ENCODE data around the gene NR1I2. TPM values are rescaled to one million over a fixed set of nuclear protein-coding genes. Genes with fewer than 3 reads are reported as not detected.

Gene NR1I2
- total RNA-seq, 1 donor from 2014 or later: 0.96 TPM

DNA sequence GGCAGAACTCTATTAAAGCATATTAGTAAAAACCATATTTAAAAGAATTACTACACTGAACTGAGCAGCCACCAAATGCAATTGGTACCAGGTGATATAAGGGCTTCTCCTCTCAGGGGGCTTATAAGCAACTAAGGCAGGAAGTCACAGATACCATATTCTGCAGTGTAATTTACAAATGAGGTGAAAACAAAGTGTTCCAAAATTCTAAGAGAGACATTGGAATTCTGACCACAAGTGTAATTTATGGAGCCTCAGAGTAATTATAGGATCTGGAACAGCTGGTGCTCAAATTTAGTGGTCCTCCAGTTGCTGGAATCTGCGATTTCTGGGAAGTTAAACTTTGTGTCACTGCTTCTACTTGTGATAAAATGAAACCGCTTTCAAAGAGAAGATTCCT is 3.1 kb upstream of the NR1I2 start:
- DNase-seq (ENCODE audit: low spot score): no peak

DNA sequence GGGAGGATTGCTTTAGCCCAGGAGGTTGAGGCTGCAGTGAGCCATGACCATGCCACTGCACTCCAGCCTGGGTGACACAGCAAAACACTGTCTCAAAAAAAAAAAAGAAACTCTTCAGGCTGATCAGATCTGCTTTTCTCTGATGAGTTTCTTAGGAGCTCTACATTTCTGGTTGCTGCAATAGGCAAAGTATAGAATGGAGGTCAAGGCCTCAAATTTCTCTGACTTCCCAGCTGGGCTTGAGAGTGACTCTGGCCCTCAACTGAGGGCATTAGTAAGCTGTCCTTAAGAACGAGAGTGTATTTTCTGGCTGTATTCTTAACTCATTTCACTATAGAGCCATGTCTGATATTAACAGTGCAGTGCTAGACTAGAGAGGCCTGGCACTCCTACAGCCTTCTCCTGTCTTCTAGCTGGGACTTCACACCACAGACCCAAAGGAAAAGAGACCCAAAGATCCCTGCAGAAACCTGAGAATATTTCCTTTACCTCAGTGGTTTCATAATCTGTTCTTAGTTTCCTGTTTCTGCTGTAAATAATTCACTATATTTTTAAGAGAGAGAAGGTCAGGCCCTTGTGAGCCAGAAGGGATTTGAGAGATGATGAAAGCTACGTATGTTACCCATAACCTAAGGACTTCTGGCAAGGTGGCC is 2.0 kb upstream of the NR1I2 start:
- DNase-seq (ENCODE audit: low spot score): no peak

DNA sequence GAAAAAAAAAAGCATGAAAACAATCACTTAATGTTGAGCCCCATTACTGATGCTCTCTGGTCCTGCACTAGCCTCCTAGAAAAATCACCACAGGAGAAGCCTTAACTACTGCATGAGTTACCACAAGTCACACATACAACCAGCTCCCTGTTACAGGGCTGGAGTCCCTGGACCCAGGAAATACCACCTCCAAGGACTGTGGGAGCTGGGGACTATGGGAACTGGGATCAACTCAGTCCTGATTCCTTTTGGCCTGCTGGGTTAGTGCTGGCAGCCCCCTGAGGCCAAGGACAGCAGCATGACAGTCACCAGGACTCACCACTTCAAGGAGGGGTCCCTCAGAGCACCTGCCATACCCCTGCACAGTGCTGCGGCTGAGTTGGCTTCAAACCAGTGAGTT is 559 bp downstream of the NR1I2 start:
- DNase-seq (ENCODE audit: low spot score): no peak

DNA sequence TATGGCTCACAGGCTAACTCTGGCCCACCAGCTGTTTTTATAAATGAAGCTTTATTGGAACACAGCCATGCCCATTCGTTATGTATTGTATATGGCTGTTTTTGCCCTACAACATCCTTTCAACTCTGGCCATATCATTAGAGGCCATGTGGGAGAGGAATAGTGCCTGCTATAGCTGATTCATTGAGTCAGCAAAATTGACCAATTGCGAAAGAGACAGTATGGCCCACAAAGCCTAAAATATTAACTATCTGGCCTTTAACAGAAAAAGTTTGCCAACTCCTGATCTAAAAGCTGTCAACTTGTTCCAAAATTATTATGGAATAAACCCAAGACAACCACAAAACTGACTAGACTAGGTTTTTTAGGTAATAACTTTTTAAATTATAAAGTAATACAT is 1.4 kb downstream of the NR1I2 start:
- DNase-seq (ENCODE audit: low spot score): no peak

DNA sequence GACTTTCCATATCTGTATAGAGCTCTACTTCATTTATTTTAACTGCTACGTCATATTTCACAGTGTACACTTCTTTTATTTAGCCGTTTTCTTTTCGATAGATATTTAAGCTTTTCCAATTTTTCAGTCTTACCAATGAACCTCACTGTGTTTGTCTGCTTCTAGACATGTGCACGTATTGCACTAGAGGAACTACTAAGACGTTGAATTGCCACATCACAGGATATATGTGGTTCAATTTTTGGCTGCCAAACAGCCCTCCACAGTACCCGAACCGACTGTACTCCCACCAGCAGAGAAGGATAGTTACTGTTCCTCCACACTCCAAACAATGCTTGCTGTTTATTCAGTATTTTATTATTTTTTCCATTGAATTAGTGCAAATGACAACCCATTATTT is 2.0 kb downstream of the NR1I2 start:
- no peak for DNase-seq (ENCODE audit: low spot score)

DNA sequence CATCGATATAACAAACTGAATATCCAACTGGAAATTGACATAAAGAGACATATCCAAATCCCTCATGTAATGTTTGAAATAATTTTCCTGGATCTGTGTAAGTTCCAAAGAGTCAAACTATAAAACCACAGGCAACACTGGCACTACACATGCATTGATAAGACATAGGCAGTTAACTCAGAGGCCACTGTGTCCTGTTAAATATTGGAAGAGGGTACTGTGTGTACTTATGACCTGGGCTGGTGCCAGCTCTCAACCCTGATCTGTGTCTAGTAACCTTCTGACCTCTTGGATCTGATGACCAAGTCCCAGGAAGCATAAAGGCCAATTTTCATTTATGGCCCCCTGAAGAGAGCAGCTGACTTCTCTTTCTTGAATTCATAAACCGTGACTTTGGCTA is 4.5 kb downstream of the NR1I2 start:
- no peak for DNase-seq (ENCODE audit: low spot score)

DNA sequence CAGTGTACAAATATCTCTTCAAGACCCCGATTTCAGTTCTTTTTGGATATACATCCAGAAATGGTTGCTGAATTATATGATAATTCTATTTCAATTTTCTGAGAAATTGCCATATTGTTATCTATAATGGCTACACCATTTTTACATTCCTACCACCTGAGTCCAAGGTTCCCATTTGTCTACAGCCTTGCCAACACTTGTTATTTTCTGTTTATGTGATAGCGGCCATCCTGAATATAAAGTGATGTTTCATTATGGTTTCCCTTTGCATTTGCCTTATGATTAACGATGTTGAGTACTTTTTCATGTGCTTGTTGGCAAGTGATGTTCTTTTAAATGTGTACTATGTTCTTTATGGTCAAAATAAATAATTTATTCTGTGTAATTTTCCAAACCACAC is 8.5 kb downstream of the NR1I2 start:
- no peak for DNase-seq (ENCODE audit: low spot score)

DNA sequence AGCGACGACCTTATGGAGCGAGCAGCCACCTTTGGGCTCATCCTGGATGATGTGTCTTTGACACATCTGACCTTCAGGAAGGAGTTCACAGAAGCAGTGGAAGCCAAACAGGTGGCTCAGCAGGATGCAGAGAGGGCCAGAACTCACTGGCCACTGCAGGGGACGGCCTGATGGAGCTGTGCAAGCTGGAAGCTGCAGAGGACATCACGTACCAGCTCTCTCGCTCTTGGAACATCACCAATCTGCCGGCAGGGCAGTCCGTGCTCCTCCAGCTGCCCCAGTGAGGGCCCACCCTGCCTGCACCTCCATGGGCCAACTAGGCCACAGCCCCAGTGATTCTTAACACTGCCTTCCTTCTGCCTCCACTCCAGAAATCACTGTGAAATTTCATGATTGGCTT is 10.4 kb downstream of the NR1I2 start:
- DNase-seq (ENCODE audit: low spot score): no peak

DNA sequence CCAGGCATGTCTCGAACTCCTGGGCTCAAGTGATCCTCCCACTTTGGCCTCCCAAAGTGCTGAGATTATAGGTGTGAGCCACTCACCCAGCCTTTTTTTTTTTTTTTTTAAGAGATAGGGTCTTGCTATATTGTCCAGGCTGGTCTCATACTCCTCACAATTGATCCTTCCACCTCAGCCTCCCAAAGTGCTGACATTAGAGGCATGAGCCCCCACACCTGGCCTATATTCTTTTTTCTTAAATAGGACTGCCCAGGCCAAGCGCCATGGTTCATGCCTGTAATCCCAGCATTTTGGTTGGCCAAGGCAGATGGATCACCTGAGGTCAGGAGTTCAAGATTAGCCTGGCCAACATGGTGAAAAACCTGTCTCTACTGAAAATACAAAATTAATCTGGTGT is 12.5 kb downstream of the NR1I2 start:
- DNase-seq (ENCODE audit: low spot score): no peak

DNA sequence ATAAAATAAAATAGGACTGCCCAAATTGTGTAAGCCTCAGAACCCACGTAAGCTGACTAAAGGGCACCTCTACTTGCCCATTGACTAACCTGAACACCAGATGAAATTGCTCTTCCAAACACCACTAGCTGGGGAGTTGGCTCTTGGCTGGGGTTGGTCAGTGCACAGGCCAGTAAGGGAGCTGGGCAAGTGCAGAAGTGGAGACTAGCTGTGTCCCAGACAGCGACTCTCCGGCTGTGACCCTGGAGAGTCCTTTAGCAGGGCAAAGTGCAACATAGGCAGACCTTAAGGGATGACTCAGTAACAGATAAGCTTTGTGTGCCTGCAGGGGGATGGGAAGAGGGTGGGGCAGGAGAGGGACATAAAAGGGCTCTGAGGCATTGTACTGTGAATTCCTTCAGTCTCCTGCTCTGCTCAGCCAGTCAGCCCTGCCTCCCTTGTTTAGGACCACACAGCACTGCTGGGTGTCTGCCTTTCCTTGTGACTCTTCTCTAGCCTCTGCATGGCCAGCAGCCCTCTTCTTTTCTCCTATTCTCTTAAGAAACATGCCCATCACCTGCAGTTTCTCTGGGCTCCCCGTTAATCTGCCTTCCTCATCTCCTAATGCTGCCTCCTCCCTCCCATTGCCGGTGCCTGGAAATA is 13.2 kb downstream of the NR1I2 start:
- peak; percentile 35 for DNase-seq (ENCODE audit: low spot score)

DNA sequence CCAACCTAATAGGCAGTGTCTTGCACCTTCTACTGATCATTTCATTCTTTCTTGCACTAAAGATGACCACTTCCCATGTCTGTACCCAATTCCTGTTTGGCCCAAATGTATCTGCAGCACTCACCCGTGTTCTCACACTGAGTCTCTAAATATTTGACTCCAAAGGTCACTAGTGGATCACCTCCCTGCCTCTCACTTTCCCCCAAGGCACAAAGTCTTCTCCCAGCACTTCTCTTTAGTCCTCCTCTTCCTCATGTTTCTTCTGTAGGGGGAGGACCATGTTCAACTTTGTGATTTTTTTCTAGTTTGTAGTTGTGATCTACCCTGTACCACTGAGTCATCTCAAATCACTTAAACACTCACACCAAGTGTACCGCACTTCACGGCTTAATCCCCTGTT is 13.9 kb downstream of the NR1I2 start:
- DNase-seq (ENCODE audit: low spot score): no peak

DNA sequence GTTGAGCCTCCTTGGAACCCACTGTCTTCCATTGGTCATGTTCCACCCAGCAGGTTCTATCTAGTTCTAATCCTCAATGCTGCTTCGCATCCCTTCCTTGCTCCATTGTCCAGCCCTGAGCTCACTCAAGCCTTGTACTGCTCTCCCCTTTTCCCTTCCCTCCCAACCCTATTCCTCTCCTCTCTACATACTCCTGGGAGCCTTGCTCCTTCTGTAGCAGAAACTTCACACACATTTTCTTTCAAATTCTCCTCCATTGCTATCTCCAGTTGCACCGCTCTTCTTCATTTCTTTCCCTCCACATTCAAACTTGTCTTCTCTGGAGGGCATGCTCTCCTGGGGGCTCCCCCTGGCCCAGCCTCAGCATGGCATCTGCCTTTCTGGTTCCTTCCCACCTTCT is 14.5 kb downstream of the NR1I2 start:
- no peak for DNase-seq (ENCODE audit: low spot score)

DNA sequence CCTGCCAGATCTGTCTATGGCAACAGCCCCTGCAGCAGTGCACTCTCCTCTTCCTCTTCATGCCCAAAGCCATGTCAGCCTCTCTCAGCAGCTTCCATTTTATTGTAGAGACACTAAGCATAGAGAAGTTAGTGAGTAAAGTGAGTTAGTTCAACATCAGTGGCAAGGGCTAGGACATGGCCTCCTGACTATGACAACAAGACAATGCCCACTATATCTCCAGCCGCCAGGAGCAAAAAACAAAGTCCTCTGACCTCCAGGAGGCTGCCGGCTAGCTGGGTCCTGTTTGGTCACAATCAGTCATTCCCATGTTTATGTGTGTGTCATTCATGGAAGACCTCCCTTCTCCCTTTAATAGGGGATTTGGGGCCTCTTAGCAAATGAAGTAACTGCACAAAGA is 14.9 kb downstream of the NR1I2 start:
- no peak for DNase-seq (ENCODE audit: low spot score)

DNA sequence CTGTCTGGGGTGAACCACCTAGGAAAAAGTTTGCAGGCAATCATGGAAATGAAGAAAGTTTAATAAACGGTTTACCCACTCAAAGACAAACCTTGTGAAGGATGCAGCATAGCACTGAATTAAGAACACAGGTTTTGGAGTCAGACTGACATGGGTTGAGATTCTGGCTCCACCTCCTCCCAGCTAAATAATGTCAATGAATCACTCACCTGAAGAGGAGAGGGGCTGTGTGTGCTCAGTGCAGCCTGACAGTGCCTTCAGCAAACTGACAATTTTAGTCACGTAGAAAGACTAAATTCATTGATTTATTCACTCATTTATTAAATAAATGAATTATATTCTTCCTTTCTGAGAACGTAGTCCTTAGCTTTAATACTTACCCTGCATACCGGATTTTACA is 18.9 kb downstream of the NR1I2 start:
- DNase-seq (ENCODE audit: low spot score): no peak

DNA sequence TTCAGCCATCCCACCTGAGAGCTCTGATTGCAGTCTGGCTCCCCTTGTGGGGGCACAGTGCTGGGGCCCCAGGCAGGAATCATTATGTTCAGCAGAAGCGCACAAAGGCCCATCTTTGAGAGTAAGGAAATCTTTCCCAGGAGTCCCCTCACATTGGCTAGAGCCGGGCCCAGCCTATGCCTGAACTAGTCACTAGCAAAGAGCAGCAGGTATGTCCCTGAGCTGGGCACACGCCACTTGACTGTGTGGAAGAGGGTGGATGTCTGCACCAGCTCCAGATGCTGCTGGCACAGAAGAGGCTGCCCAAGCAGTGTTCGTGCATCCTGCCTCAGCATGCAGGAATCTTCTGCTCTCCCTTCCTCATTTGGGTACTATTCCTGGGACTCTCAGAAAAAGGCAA is 26.3 kb downstream of the NR1I2 start:
- no peak for DNase-seq (ENCODE audit: low spot score)

DNA sequence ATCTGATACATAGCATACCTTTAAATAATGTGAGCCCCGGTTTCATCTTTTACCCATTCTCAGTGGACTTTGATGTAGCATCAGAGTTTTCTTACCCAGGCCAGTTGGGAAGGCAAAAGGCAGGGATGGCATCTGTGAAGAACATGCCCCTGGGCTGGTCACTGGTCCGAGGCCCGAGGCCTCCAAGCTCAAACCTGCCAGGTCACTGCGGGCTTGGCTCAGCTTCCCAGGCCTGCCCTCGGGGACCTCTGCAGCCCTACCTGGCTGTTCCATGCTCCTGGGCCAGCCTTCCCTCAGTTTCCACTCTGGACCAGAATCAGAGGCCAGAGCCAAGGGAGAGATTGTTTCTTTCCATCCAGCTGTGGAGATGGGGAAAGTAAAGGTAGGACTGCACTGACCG is 26.9 kb downstream of the NR1I2 start:
- DNase-seq (ENCODE audit: low spot score): no peak

DNA sequence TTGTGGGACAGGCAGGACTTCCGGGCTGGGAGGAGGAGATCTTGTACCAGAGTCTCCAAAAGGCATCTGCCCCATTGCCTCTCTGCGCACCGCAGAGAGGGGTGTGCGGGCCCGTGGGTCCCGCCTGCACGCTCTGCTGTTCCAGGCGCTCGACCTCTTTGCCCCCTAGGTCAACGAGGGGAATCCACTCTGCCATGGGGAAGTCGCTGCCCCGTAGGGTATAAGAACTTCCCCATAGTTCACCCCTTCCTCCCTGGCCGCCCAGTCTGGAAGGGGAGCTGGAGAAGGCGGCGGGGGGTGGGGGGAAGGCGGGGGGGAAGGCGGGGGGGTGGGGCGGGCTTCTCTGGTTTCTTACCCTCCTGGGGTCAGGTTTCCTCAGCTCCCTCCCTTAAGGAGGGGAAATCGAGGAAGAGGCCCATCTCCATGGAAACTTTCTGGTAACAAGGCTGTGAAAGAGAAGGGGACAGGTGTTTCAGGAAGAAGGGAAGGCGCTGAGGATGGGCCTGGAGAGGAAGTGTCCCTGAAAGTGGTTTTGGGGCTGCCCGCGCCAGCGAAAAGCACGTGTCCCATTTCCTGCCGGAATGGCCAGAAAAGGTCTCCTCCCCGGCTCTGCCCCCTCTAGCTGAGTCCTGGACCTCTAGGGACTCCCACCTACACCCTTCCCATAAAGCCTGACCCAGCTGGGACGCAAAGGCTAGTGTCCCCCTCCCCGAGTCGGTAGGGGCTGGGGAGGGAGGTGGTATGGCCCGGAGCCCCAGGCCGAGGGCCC is 27.5 kb downstream of the NR1I2 start:
- DNase-seq (ENCODE audit: low spot score): no peak

DNA sequence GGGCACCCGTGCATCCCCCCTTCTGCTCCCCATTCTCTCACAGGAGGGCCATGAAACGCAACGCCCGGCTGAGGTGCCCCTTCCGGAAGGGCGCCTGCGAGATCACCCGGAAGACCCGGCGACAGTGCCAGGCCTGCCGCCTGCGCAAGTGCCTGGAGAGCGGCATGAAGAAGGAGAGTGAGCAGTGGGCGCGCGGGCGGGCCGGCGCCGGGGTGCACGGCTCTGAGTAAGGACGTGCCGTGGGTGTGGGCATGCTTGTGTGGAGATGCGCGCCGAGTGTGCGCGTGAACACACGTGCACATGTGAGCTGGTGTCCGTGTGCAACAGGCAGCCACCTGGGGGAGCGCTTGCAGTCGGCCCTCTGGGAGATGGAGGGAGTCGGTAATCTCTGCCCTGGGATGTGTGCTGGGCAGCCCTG is 28.1 kb downstream of the NR1I2 start:
- peak; percentile 10 for DNase-seq (ENCODE audit: low spot score)

DNA sequence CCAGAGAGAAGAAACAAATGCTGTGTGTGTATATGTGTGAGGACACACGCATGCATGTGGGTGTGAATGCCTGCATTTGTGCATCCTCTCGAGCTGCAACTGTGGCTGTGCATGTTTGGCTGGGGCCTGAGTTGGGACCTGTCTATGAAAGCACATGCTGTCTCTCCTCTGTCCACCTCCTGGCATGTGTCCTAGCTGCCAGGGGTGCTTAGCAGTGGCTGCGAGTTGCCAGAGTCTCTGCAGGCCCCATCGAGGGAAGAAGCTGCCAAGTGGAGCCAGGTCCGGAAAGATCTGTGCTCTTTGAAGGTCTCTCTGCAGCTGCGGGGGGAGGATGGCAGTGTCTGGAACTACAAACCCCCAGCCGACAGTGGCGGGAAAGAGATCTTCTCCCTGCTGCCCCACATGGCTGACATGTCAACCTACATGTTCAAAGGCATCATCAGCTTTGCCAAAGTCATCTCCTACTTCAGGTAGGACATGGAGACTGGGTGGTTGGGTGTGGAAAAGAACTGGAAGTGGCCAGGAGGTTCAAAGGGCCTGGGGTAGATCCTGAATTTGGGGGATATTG is 30.7 kb downstream of the NR1I2 start:
- DNase-seq (ENCODE audit: low spot score): no peak

DNA sequence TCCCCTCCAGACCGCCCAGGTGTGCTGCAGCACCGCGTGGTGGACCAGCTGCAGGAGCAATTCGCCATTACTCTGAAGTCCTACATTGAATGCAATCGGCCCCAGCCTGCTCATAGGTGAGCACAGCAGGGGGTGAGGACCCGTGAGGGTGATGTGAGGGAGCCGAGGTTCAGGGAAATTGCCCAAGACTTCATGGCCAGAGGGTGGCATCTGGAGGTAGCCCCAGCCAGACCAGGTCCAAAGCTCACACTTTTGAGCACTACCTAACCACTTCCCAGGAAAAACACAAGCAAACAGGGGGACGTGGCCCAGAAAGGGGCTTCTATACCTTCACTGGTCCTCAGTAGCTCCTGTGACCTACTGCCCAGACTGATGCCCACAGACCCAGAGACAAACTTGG is 33.8 kb downstream of the NR1I2 start:
- DNase-seq (ENCODE audit: low spot score): no peak

DNA sequence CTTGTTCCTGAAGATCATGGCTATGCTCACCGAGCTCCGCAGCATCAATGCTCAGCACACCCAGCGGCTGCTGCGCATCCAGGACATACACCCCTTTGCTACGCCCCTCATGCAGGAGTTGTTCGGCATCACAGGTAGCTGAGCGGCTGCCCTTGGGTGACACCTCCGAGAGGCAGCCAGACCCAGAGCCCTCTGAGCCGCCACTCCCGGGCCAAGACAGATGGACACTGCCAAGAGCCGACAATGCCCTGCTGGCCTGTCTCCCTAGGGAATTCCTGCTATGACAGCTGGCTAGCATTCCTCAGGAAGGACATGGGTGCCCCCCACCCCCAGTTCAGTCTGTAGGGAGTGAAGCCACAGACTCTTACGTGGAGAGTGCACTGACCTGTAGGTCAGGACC is 35.2 kb downstream of the NR1I2 start:
- DNase-seq (ENCODE audit: low spot score): no peak

DNA sequence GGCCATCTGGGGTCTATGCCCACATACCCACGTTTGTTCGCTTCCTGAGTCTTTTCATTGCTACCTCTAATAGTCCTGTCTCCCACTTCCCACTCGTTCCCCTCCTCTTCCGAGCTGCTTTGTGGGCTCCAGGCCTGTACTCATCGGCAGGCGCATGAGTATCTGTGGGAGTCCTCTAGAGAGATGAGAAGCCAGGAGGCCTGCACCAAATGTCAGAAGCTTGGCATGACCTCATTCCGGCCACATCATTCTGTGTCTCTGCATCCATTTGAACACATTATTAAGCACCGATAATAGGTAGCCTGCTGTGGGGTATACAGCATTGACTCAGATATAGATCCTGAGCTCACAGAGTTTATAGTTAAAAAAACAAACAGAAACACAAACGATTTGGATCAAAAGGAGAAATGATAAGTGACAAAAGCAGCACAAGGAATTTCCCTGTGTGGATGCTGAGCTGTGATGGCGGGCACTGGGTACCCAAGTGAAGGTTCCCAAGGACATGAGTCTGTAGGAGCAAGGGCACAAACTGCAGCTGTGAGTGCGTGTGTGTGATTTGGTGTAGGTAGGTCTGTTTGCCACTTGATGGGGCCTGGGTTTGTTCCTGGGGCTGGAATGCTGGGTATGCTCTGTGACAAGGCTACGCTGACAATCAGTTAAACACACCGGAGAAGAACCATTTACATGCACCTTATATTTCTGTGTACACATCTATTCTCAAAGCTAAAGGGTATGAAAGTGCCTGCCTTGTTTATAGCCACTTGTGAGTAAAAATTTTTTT is 35.9 kb downstream of the NR1I2 start:
- no peak for DNase-seq (ENCODE audit: low spot score)

All from umbilical cord (tissue), 2 donors.